HG03108 (cell line): Measurements from ENCODE around the gene ATP2B2.

ENCODE experiments used
- ATAC-seq: cut with Tn5 transposase; IDR thresholded peaks from one replicate; pipeline ENCODE4 v1.9.1; 2021; ENCODE audit warnings: moderate library complexity; ENCODE audit not compliant: unreplicated experiment

Gene ATP2B2

GRCh38 chr3:10511809-10512494, 6.6 kb upstream of the ATP2B2 start:
- no peak for ATAC-seq

- no peak for ATAC-seq
Observed at GRCh38 chr3:10510743-10511432, 5.5 kb upstream of the ATP2B2 start.

GRCh38 chr3:10510086-10510742, 4.8 kb upstream of the ATP2B2 start:
- ATAC-seq = no peak

- ATAC-seq = no peak
Observed at GRCh38 chr3:10509325-10509724, 3.9 kb upstream of the ATP2B2 start.

- ATAC-seq = no peak
Observed at GRCh38 chr3:10508619-10509260, 3.4 kb upstream of the ATP2B2 start.

GRCh38 chr3:10508235-10508618, 2.8 kb upstream of the ATP2B2 start:
- no peak for ATAC-seq

- ATAC-seq = no peak
Observed at GRCh38 chr3:10507331-10507730, 1.9 kb upstream of the ATP2B2 start.

- ATAC-seq = no peak
Observed at GRCh38 chr3:10506696-10507095, 1.3 kb upstream of the ATP2B2 start.

GRCh38 chr3:10505791-10506585, 602 bp upstream of the ATP2B2 start:
- no peak for ATAC-seq

- ATAC-seq = no peak
Observed at GRCh38 chr3:10504171-10505049, 976 bp downstream of the ATP2B2 start.

- ATAC-seq = no peak
Observed at GRCh38 chr3:10503217-10503796, 2.1 kb downstream of the ATP2B2 start.

GRCh38 chr3:10502185-10502880, 3.1 kb downstream of the ATP2B2 start:
- ATAC-seq = no peak

GRCh38 chr3:10501664-10502052, 3.7 kb downstream of the ATP2B2 start:
- no peak for ATAC-seq

GRCh38 chr3:10500717-10501663, 4.4 kb downstream of the ATP2B2 start:
- ATAC-seq = no peak

GRCh38 chr3:10498271-10498670, 7.1 kb downstream of the ATP2B2 start:
- no peak for ATAC-seq

- no peak for ATAC-seq
Observed at GRCh38 chr3:10497439-10497838, 7.9 kb downstream of the ATP2B2 start.

GRCh38 chr3:10496121-10496863, 9.1 kb downstream of the ATP2B2 start:
- ATAC-seq = no peak
